SU-DHL-6 (cell line): Measurements from ENCODE around the gene TGIF1.

Experiments
- CTCF ChIP-seq: fragments of 200-600 bp; sonication (generic); IDR thresholded peaks from one replicate; pipeline ENCODE4 v1.5.1; 2017; ENCODE audit warnings: antibody characterized with exemption, mild to moderate bottlenecking, low read length, moderate library complexity; ENCODE audit not compliant: insufficient read depth, poor library complexity, severe bottlenecking
- EZH2phosphoT487 ChIP-seq: fragments of 200-600 bp; sonication (generic), shearing (Covaris generic); conservative IDR thresholded peaks from 2 replicates; pipeline ENCODE4 v1.6.1; 2018; ENCODE audit warnings: mild to moderate bottlenecking, antibody characterized with exemption, low read length, moderate library complexity, mixed read lengths

- TF ChIP-seq CTCF (no peak), EZH2phosphoT487 (no peak)
These were observed 2.2 kb downstream of the TGIF1 start for GRCh38 chr18:3451989-3452749.
